Calu3 (cell line): ENCODE results near the gene MGAT5. TPM values are rescaled to one million over a fixed set of nuclear protein-coding genes. Genes with fewer than 3 reads are reported as not detected.

Source experiments
- BruUV-seq: library from RNA; stranded (reverse); fragments of 400-500 nt; replicated peaks from 2 replicates; lab custom pipeline; 2021; lab: Mats Ljungman, UMichigan
- CTCF ChIA-PET: fragments of 300-600 bp; sonication (Branson Sonifier 250); formaldehyde crosslinking; loops from one replicate; lab custom pipeline; 2022; ENCODE audit warnings: antibody characterized with exemption; lab: Charles Lee
- DNase-seq: peaks from one replicate; pipeline ENCODE4 v3.0.0; 2022
- H3K27ac Mint-ChIP-seq: one replicate; pipeline ENCODE4 v1.8.0; 2022; ENCODE audit warnings: mixed read lengths; ENCODE audit not compliant: unreplicated experiment
- H3K27me3 Mint-ChIP-seq: one replicate; pipeline ENCODE4 v1.8.0; 2022; ENCODE audit warnings: mixed read lengths; ENCODE audit not compliant: unreplicated experiment
- H3K36me3 Mint-ChIP-seq: one replicate; pipeline ENCODE4 v1.8.0; 2022; ENCODE audit warnings: mild to moderate bottlenecking, moderate library complexity, mixed read lengths; ENCODE audit not compliant: insufficient read depth, unreplicated experiment
- H3K4me1 Mint-ChIP-seq: one replicate; pipeline ENCODE4 v1.8.0; 2022; ENCODE audit warnings: mild to moderate bottlenecking, low read depth, mixed read lengths; ENCODE audit not compliant: unreplicated experiment
- H3K4me3 Mint-ChIP-seq: one replicate; pipeline ENCODE4 v1.8.0; 2022; ENCODE audit warnings: mild to moderate bottlenecking, low read depth, moderate library complexity, mixed read lengths; ENCODE audit not compliant: unreplicated experiment
- H3K9me3 Mint-ChIP-seq: one replicate; pipeline ENCODE4 v1.8.0; 2022; ENCODE audit warnings: low read depth, mixed read lengths; ENCODE audit not compliant: unreplicated experiment
- CTCF ChIP-seq: fragments of 200-600 bp; IDR thresholded peaks from one replicate; pipeline ENCODE4 v1.8.0; 2022; ENCODE audit warnings: antibody characterized with exemption; ENCODE audit not compliant: unreplicated experiment
- intact Hi-C: fragments of 100-400 bp; cut with micrococcal nuclease; formaldehyde crosslinking; loops from one replicate; pipeline ENCODE4 v1.10.0; 2022; ENCODE audit not compliant: unreplicated experiment
- total RNA-seq: library from RNA; stranded (reverse); gene quantifications from 2 replicates; pipeline ENCODE4 v1.2.3, GENCODE V29; 2022

Gene MGAT5
- total RNA-seq, 1 experiment from 2014 or later, result 129 TPM

- BruUV-seq, result no TSS peak
- Mint-ChIP-seq H3K4me3 (no peak overlapping the region), H3K27me3 (no peaks in the 10 kb centered on the region), H3K27ac (no peak overlapping the region), H3K4me1 (peaks cover 3% of the 10 kb centered on the region), H3K36me3 (peaks cover 16% of the 10 kb centered on the region), H3K9me3 (no peaks in the 10 kb centered on the region)
- intact Hi-C loops, result no loop called here
- CTCF ChIA-PET, result interaction anchor here (0.6 kb wide), 1 partner anchor 161 kb away, joined by 6 read pairs; no protein-coding TSS in a partner anchor
- DNase-seq, result no peak
- no peak for TF ChIP-seq CTCF
These were observed 191.2 kb downstream of the MGAT5 start for GRCh38 chr2:134445116-134445515.

GRCh38 chr2:134445985-134446382, 192.1 kb downstream of the MGAT5 start:
- intact Hi-C loops, result no loop called here
- BruUV-seq, result no TSS peak
- H3K36me3 Mint-ChIP-seq, result peaks cover 16% of the 10 kb centered on the region
- no peaks in the 10 kb centered on the region for H3K9me3 Mint-ChIP-seq
- H3K27me3 Mint-ChIP-seq, result no peaks in the 10 kb centered on the region
- H3K27ac Mint-ChIP-seq, result no peak overlapping the region
- no peak for TF ChIP-seq CTCF
- H3K4me3 Mint-ChIP-seq, result no peak overlapping the region
- CTCF ChIA-PET, result interaction anchor here (0.8 kb wide), 1 partner anchor 10 kb away, joined by 3 read pairs; no protein-coding TSS in a partner anchor
- no peak for DNase-seq
- peaks cover 12% of the 10 kb centered on the region for H3K4me1 Mint-ChIP-seq

- Mint-ChIP-seq H3K27me3 (no peaks in the 10 kb centered on the region), H3K36me3 (peaks cover 16% of the 10 kb centered on the region), H3K4me3 (no peak overlapping the region), H3K27ac (no peak overlapping the region), H3K4me1 (peaks cover 15% of the 10 kb centered on the region), H3K9me3 (no peaks in the 10 kb centered on the region)
- CTCF ChIA-PET, result interaction anchor here (0.8 kb wide), 1 partner anchor 11 kb away, joined by 3 read pairs; no protein-coding TSS in a partner anchor
- no peak for TF ChIP-seq CTCF
- no TSS peak for BruUV-seq
- DNase-seq, result no peak
- intact Hi-C loops, result no loop called here
These were observed 192.6 kb downstream of the MGAT5 start for GRCh38 chr2:134446383-134447017.

- BruUV-seq, result no TSS peak
- peaks cover 15% of the 10 kb centered on the region for H3K4me1 Mint-ChIP-seq
- H3K27ac Mint-ChIP-seq, result no peak overlapping the region
- no peak overlapping the region for H3K4me3 Mint-ChIP-seq
- peaks cover 12% of the 10 kb centered on the region for H3K36me3 Mint-ChIP-seq
- intact Hi-C loops, result no loop called here
- no peak for TF ChIP-seq CTCF
- CTCF ChIA-PET, result no interaction called here
- no peaks in the 10 kb centered on the region for H3K27me3 Mint-ChIP-seq
- no peak for DNase-seq
- no peaks in the 10 kb centered on the region for H3K9me3 Mint-ChIP-seq
These were observed 193.8 kb downstream of the MGAT5 start for GRCh38 chr2:134447669-134448068.
